ENCODE results near the gene CPT1B.

CPT1B gene

DNA sequence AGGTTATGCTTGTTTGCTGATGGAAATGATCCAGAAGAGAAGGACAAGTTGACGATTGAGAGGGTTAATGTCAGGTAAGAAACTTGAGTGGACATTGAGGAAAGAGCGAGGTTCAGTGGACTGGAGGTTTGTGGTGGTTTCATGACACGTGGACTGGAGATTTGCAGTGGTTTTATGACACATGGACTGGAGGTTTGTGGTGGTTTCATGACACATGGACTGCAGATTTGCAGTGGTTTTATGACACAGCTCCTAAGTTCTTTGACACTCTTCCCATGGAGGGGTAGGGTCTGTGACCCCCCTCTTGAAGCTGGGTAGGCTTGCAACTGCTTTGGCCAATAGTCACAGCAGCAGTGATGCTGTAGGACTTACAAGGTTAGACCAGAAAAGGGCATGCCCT is 17.0 kb upstream of the CPT1B start:
- H3K4me3 ChIP-seq (ENCODE audit: low read length), result no peak overlapping the region
- H3K27me3 ChIP-seq (ENCODE audit: control insufficient read depth, insufficient read depth, low read length), result no peaks in the 10 kb centered on the region
- no peak overlapping the region for H3K27ac ChIP-seq (ENCODE audit: low read depth, low read length)
- no peaks in the 10 kb centered on the region for H3K36me3 ChIP-seq (ENCODE audit: control insufficient read depth, insufficient read depth, low read length)
- H3K4me1 ChIP-seq (ENCODE audit: control insufficient read depth, insufficient read depth, low read length), result no peaks in the 10 kb centered on the region
- H3K9ac ChIP-seq (ENCODE audit: low read length), result no peak overlapping the region

- no peak overlapping the region for H3K9ac ChIP-seq (ENCODE audit: low read length)
- H3K27ac ChIP-seq (ENCODE audit: low read depth, low read length), result no peak overlapping the region
- H3K36me3 ChIP-seq (ENCODE audit: control insufficient read depth, insufficient read depth, low read length), result no peaks in the 10 kb centered on the region
- H3K27me3 ChIP-seq (ENCODE audit: control insufficient read depth, insufficient read depth, low read length), result no peaks in the 10 kb centered on the region
- H3K4me3 ChIP-seq (ENCODE audit: low read length), result no peak overlapping the region
- peaks cover 6% of the 10 kb centered on the region for H3K4me1 ChIP-seq (ENCODE audit: control insufficient read depth, insufficient read depth, low read length)
Observed at GRCh38 chr22:50587407-50587806, 9.2 kb upstream of the CPT1B start.

- Histone ChIP-seq H3K9ac (ENCODE audit: low read length) (no peak overlapping the region), H3K27ac (ENCODE audit: low read depth, low read length) (no peak overlapping the region), H3K27me3 (ENCODE audit: control insufficient read depth, insufficient read depth, low read length) (no peaks in the 10 kb centered on the region), H3K4me3 (ENCODE audit: low read length) (no peak overlapping the region), H3K36me3 (ENCODE audit: control insufficient read depth, insufficient read depth, low read length) (no peaks in the 10 kb centered on the region), H3K4me1 (ENCODE audit: control insufficient read depth, insufficient read depth, low read length) (peaks cover 6% of the 10 kb centered on the region)
Observed at GRCh38 chr22:50586416-50586815, 8.2 kb upstream of the CPT1B start.

DNA sequence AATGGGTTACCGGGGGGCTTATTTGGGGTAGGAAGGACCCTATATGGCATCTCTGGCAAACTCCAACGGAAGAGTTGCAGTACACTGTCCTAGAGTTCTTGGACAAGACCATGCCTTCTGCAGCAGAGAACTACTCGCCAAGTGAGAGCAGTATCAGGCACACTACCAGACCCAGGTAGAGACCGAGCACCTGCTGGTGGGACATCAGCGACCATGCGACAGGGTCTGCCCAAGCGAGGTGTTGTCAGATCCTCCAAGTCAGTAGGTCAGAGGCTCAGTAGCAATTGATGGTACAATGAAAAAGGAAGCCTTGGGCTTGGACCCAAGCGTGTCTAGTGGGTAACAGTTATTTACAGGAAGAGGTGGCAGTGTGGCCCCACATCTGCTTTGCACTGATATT is 7.6 kb upstream of the CPT1B start:
- Histone ChIP-seq H3K27ac (ENCODE audit: low read depth, low read length) (no peak overlapping the region), H3K27me3 (ENCODE audit: control insufficient read depth, insufficient read depth, low read length) (no peaks in the 10 kb centered on the region), H3K4me3 (ENCODE audit: low read length) (no peak overlapping the region), H3K36me3 (ENCODE audit: control insufficient read depth, insufficient read depth, low read length) (no peaks in the 10 kb centered on the region), H3K4me1 (ENCODE audit: control insufficient read depth, insufficient read depth, low read length) (peaks cover 6% of the 10 kb centered on the region), H3K9ac (ENCODE audit: low read length) (no peak overlapping the region)

- Histone ChIP-seq H3K9ac (ENCODE audit: low read length) (no peak overlapping the region), H3K4me3 (ENCODE audit: low read length) (no peak overlapping the region), H3K36me3 (ENCODE audit: control insufficient read depth, insufficient read depth, low read length) (no peaks in the 10 kb centered on the region), H3K27me3 (ENCODE audit: control insufficient read depth, insufficient read depth, low read length) (no peaks in the 10 kb centered on the region), H3K27ac (ENCODE audit: low read depth, low read length) (no peak overlapping the region), H3K4me1 (ENCODE audit: control insufficient read depth, insufficient read depth, low read length) (peaks cover 6% of the 10 kb centered on the region)
Observed at GRCh38 chr22:50585238-50585637, 7.0 kb upstream of the CPT1B start.

- Histone ChIP-seq H3K27ac (ENCODE audit: low read depth, low read length) (no peak overlapping the region), H3K9ac (ENCODE audit: low read length) (no peak overlapping the region), H3K4me3 (ENCODE audit: low read length) (no peak overlapping the region), H3K36me3 (ENCODE audit: control insufficient read depth, insufficient read depth, low read length) (no peaks in the 10 kb centered on the region), H3K4me1 (ENCODE audit: control insufficient read depth, insufficient read depth, low read length) (peaks cover 6% of the 10 kb centered on the region), H3K27me3 (ENCODE audit: control insufficient read depth, insufficient read depth, low read length) (no peaks in the 10 kb centered on the region)
Observed at GRCh38 chr22:50584106-50585096, 6.2 kb upstream of the CPT1B start.

DNA sequence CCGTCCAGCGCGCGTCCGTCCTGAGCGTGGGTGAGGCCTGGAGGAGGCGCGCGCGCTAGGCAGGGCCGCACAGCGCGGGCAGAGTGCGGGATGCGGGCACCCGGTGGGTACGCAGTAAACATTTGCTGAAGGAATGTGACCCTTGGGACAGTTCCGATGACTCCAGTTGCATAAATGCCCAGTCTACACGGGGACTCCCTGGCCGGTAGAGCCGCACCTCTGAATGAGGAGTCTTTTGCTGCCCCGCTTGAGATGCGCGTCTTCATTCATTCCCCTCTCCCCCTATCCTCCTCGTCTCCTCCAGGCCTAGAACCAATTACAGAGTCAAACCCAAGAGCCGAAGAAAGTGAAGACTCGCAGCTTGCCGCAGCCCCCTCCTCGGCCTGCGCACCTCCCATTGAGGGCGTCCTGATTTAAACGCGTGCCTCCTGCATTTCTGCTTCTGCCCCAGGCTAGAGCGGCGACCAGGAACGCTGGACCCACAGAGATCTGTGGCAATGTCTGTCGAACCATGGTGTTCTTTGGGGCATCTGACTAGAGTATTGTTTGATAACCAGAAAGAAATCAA is 5.2 kb upstream of the CPT1B start:
- Histone ChIP-seq H3K27ac (ENCODE audit: low read depth, low read length) (peak overlapping the region; percentile 42), H3K36me3 (ENCODE audit: control insufficient read depth, insufficient read depth, low read length) (no peaks in the 10 kb centered on the region), H3K27me3 (ENCODE audit: control insufficient read depth, insufficient read depth, low read length) (no peaks in the 10 kb centered on the region), H3K4me3 (ENCODE audit: low read length) (peak overlapping the region; percentile 88), H3K9ac (ENCODE audit: low read length) (peak overlapping the region; percentile 60), H3K4me1 (ENCODE audit: control insufficient read depth, insufficient read depth, low read length) (peaks cover 11% of the 10 kb centered on the region)

DNA sequence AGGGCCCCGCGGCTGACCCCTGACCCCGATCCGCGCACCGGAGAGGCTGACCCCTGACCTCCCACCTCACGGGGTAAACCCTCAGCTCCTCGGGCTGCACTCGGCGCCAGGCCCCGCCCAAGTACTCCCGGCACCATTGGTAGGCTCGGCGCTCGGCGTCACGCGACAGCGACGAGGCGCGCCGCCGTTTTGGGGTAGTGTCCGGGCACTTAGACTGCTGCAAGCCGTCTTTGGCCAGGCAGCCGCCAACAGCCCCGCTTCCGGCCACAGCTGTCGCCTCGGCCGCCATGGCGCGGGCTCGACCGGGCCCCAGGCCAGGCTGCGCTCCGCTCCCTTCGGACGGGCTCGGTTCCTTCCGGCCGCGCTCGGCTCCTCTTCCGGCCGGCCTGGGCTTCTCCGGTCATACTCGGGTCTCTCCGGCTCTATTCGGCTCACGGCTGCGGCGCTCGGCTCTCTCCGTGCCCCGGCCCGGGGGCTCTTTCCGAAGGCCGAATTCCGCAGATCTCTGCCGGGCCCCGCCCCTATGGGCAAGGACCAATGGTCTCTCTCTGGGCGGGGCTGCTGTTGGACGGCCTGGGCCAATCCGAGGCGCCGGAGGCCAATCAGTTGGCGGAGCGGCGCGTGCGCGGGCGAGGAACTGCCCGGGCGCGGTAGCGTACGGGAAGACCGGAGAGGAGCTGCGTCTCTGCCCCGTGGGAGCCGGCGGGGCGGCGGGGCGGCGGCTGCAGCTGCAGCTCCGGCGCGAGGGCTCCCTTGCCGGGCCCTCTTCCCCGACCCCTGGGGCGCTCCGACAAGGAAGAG is 4.5 kb upstream of the CPT1B start, which contains the start of gene CHKB:
Gene CHKB, minus strand, starts transcription at position 357 of the 801 bp plus-strand sequence. Its CDS starts 68 bp downstream, at position 289.
- no peaks in the 10 kb centered on the region for H3K36me3 ChIP-seq (ENCODE audit: control insufficient read depth, insufficient read depth, low read length)
- H3K27ac ChIP-seq (ENCODE audit: low read depth, low read length), result peak within 1 kb of the TSS; percentile 97
- no peaks in the 10 kb centered on the region for H3K27me3 ChIP-seq (ENCODE audit: control insufficient read depth, insufficient read depth, low read length)
- H3K4me1 ChIP-seq (ENCODE audit: control insufficient read depth, insufficient read depth, low read length), result peaks cover 11% of the 10 kb centered on the region
- peak within 1 kb of the TSS; percentile 88 for H3K4me3 ChIP-seq (ENCODE audit: low read length)
- peak within 1 kb of the TSS; percentile 88 for H3K9ac ChIP-seq (ENCODE audit: low read length)

DNA sequence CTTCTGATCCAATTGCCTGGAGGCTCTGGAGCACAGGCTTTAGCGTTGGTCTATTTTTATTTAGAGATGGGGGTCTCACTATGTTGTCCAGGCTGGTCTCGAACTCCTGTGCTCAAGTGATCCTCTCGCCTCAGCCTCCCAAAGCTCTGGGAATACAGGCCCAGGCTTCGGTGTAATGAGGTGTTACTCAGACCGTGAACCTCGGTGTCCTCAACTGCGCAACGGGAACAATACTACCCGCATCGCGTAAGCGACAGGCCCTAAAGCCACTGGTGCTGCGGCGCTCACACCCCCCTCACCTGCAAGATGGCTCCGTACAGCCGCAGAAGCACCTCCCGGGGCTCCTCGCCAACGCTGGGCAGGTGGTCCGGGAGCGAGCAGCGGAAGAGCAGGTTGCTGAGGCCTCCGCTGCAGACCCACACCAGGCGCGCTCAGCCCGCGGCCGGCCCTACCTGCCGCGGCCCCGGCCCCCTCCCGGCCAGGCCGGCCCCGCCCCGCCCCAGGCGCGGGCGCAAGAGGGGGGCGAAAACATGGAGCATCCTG is 3.8 kb upstream of the CPT1B start:
- peak overlapping the region; percentile 88 for H3K9ac ChIP-seq (ENCODE audit: low read length)
- H3K27me3 ChIP-seq (ENCODE audit: control insufficient read depth, insufficient read depth, low read length), result peaks cover 6% of the 10 kb centered on the region
- peak overlapping the region; percentile 97 for H3K27ac ChIP-seq (ENCODE audit: low read depth, low read length)
- peak overlapping the region; percentile 77 for H3K4me3 ChIP-seq (ENCODE audit: low read length)
- peaks cover 11% of the 10 kb centered on the region for H3K4me1 ChIP-seq (ENCODE audit: control insufficient read depth, insufficient read depth, low read length)
- no peaks in the 10 kb centered on the region for H3K36me3 ChIP-seq (ENCODE audit: control insufficient read depth, insufficient read depth, low read length)

GRCh38 chr22:50581031-50581949 is 3.1 kb upstream of the CPT1B start:
- no peak overlapping the region for H3K27ac ChIP-seq (ENCODE audit: low read depth, low read length)
- H3K9ac ChIP-seq (ENCODE audit: low read length), result peak overlapping the region; percentile 20
- H3K4me1 ChIP-seq (ENCODE audit: control insufficient read depth, insufficient read depth, low read length), result peaks cover 11% of the 10 kb centered on the region
- no peaks in the 10 kb centered on the region for H3K36me3 ChIP-seq (ENCODE audit: control insufficient read depth, insufficient read depth, low read length)
- H3K27me3 ChIP-seq (ENCODE audit: control insufficient read depth, insufficient read depth, low read length), result peaks cover 6% of the 10 kb centered on the region
- peak overlapping the region; percentile 77 for H3K4me3 ChIP-seq (ENCODE audit: low read length)

- Histone ChIP-seq H3K27me3 (ENCODE audit: control insufficient read depth, insufficient read depth, low read length) (peaks cover 6% of the 10 kb centered on the region), H3K36me3 (ENCODE audit: control insufficient read depth, insufficient read depth, low read length) (no peaks in the 10 kb centered on the region), H3K9ac (ENCODE audit: low read length) (no peak overlapping the region), H3K4me3 (ENCODE audit: low read length) (no peak overlapping the region), H3K27ac (ENCODE audit: low read depth, low read length) (no peak overlapping the region), H3K4me1 (ENCODE audit: control insufficient read depth, insufficient read depth, low read length) (peaks cover 11% of the 10 kb centered on the region)
Observed at GRCh38 chr22:50579752-50580151, 1.5 kb upstream of the CPT1B start.

Measured in rectal smooth muscle tissue (tissue), 1 donor.